A172 (cell line): ENCODE data around the gene KRI1. TPM values are rescaled to one million over a fixed set of nuclear protein-coding genes. Genes with fewer than 3 reads are reported as not detected.
A peak's percentile ranks its signal among the peaks of the same experiment; 100 is the strongest.

Experiments used
- DNase-seq: peaks from one replicate; pipeline ENCODE4 v3.0.0-alpha.2; 2015; ENCODE audit warnings: low spot score
- total RNA-seq: library from RNA; depleted of rRNA; stranded (reverse); fragments of >200 nt; shearing (Covaris generic); gene quantifications from 2 replicates; pipeline ENCODE4 v1.2.3, GENCODE V29; 2014; rRNA removed

The KRI1 gene
- total RNA-seq, result 7.4 and 9.5 TPM in 2 replicates

GRCh38 chr19:10565567-10566407 is at the start of gene KRI1:
KRI1 (minus strand) TSS chr19:10566010; CDS start chr19:10565999, 11 bp downstream.
- peak; percentile 96 for DNase-seq

GRCh38 chr19:10612499-10613119 is 46.8 kb upstream of the KRI1 start:
- no peak for DNase-seq

- DNase-seq, result no peak
Measured at GRCh38 chr19:10611907-10612306, 46.1 kb upstream of the KRI1 start.

GRCh38 chr19:10604460-10604980 is 38.7 kb upstream of the KRI1 start:
- DNase-seq, result peak; percentile 48

GRCh38 chr19:10603873-10604459 is 38.2 kb upstream of the KRI1 start:
- no peak for DNase-seq

GRCh38 chr19:10603084-10603872 is 37.5 kb upstream of the KRI1 start:
- no peak for DNase-seq

- DNase-seq, result peak; percentile 44
Measured at GRCh38 chr19:10602330-10603083, 36.7 kb upstream of the KRI1 start.

- no peak for DNase-seq
Measured at GRCh38 chr19:10601999-10602329, 36.2 kb upstream of the KRI1 start.

- DNase-seq, result no peak
Measured at GRCh38 chr19:10600149-10600548, 34.3 kb upstream of the KRI1 start.

GRCh38 chr19:10593820-10594637 is 28.2 kb upstream of the KRI1 start:
- DNase-seq, result no peak

- DNase-seq, result no peak
Measured at GRCh38 chr19:10593148-10593547, 27.3 kb upstream of the KRI1 start.

- DNase-seq, result no peak
Measured at GRCh38 chr19:10587839-10588150, 22.0 kb upstream of the KRI1 start.

GRCh38 chr19:10587022-10587838 is 21.4 kb upstream of the KRI1 start, which contains the start of gene AP1M2:
AP1M2 (minus strand) TSS chr19:10587312; CDS start chr19:10587231, 81 bp downstream.
- DNase-seq, result no peak

- DNase-seq, result no peak
Measured at GRCh38 chr19:10586396-10586795, 20.6 kb upstream of the KRI1 start.

GRCh38 chr19:10583036-10583776 is 17.4 kb upstream of the KRI1 start:
- peak; percentile 29 for DNase-seq

GRCh38 chr19:10582091-10582490 is 16.3 kb upstream of the KRI1 start:
- no peak for DNase-seq

GRCh38 chr19:10580979-10581631 is 15.3 kb upstream of the KRI1 start:
- DNase-seq, result peak; percentile 90

- DNase-seq, result no peak
Measured at GRCh38 chr19:10577951-10578350, 12.1 kb upstream of the KRI1 start.
